HEK293T (cell line): ENCODE data around the gene CCDC187.

Experiments
- CTCF ChIA-PET: fragments of 350-600 bp; formaldehyde crosslinking; extraction: SDS; loops from one replicate; lab custom pipeline; 2021; ENCODE audit warnings: antibody characterized with exemption, inconsistent platforms; lab: Yijun Ruan, JAX
- POLR2A ChIA-PET: fragments of 350-600 bp; formaldehyde crosslinking; extraction: SDS; loops from one replicate; lab custom pipeline; 2020; ENCODE audit warnings: antibody characterized with exemption, inconsistent platforms; lab: Yijun Ruan, JAX
- DNase-seq: peaks from one replicate; pipeline ENCODE4 v3.0.0; 2012; ENCODE audit warnings: mixed read lengths; ENCODE audit errors: extremely low spot score
- ARNT ChIP-seq: fragments of 450-650 bp; IDR thresholded peaks from 2 replicates; pipeline ENCODE4 v1.6.1; 2017; ENCODE audit warnings: mild to moderate bottlenecking
- BHLHE40 ChIP-seq: fragments of 450-650 bp; IDR thresholded peaks from 2 replicates; pipeline ENCODE4 v1.6.1; 2016; ENCODE audit warnings: mild to moderate bottlenecking, moderate library complexity, borderline replicate concordance
- CTBP1 ChIP-seq: fragments of 450-650 bp; IDR thresholded peaks from 2 replicates; pipeline ENCODE4 v1.6.1; 2016; ENCODE audit warnings: borderline replicate concordance
- ELF4 ChIP-seq: fragments of 450-650 bp; IDR thresholded peaks from 2 replicates; pipeline ENCODE4 v1.6.1; 2017; ENCODE audit warnings: antibody characterized with exemption
- FOXA1 ChIP-seq: fragments of 450-650 bp; IDR thresholded peaks from 2 replicates; pipeline ENCODE4 v1.6.1; 2016; ENCODE audit warnings: mild to moderate bottlenecking
- FOXK2 ChIP-seq: fragments of 450-650 bp; IDR thresholded peaks from 2 replicates; pipeline ENCODE4 v1.6.1; 2016; ENCODE audit warnings: mild to moderate bottlenecking
- FOXM1 ChIP-seq: fragments of 450-650 bp; IDR thresholded peaks from 2 replicates; pipeline ENCODE4 v1.6.1; 2017; ENCODE audit warnings: mild to moderate bottlenecking, borderline replicate concordance
- HDGF ChIP-seq: fragments of 450-650 bp; IDR thresholded peaks from 2 replicates; pipeline ENCODE4 v1.6.1; 2017; ENCODE audit warnings: antibody characterized with exemption, borderline replicate concordance
- L3MBTL2 ChIP-seq: fragments of 450-650 bp; conservative IDR thresholded peaks from 2 replicates; pipeline ENCODE4 v1.6.1; 2016; ENCODE audit warnings: mild to moderate bottlenecking
- LEF1 ChIP-seq: fragments of 450-650 bp; IDR thresholded peaks from 2 replicates; pipeline ENCODE4 v1.6.1; 2017; ENCODE audit warnings: mild to moderate bottlenecking, borderline replicate concordance
- NFRKB ChIP-seq: fragments of 450-650 bp; IDR thresholded peaks from 2 replicates; pipeline ENCODE4 v1.6.1; 2016; ENCODE audit warnings: mild to moderate bottlenecking, moderate library complexity
- PKNOX1 ChIP-seq: fragments of 450-650 bp; IDR thresholded peaks from 2 replicates; pipeline ENCODE4 v1.6.1; 2016
- SP1 ChIP-seq: fragments of 450-650 bp; IDR thresholded peaks from 2 replicates; pipeline ENCODE4 v1.6.1; 2017
- SUZ12 ChIP-seq: fragments of 450-650 bp; IDR thresholded peaks from 2 replicates; pipeline ENCODE4 v1.6.1; 2016; ENCODE audit warnings: mild to moderate bottlenecking
- TARDBP ChIP-seq: fragments of 450-650 bp; IDR thresholded peaks from 2 replicates; pipeline ENCODE4 v1.6.1; 2016
- ZNF384 ChIP-seq: fragments of 450-650 bp; IDR thresholded peaks from 2 replicates; pipeline ENCODE4 v1.6.1; 2016

The CCDC187 gene

DNA sequence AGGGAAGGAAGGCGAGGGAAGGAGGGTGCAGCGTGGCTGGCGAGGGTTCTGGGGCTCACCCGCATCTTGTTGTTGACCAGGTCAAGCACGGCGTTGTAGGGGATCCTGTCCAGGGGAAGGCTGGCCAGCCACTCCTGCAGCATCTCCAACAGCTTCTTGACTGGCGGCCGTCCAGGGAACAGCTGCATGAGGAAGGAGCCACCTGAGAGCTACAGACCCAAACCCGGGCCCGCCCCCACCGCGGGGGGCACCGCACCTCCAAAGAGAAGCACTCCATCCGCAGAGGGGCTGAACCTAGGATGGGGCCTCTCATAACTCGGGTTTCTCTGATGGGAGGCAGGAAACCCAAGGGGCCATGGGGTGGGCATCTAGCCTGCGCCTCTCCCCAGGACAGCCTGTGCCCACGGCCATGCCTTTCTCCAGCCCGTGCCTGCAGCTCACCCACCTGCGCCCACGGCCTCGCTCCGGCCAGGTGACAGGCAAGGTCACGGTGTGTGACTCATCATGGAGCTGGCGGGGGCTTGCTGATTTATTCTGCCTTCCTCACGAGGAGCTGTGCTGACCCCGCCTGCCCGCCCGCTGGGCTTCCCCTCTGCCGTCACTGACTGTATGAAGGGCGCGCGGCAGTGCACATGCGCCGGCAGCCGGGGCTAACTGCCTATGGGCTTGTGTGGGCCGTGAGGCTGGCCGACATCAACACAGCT is 87.2 kb downstream of the CCDC187 start:
- ChIA-PET POLR2A (no interaction called here), CTCF (interaction anchor here (0.6 kb wide), 1 partner anchor 58 kb away, joined by 3 read pairs; no protein-coding TSS in a partner anchor)
- TF ChIP-seq ZNF384 (no peak), BHLHE40 (no peak), SUZ12 (no peak), LEF1 (no peak), SP1 (no peak), TARDBP (no peak), HDGF (no peak), ELF4 (no peak), L3MBTL2 (no peak), PKNOX1 (no peak), NFRKB (no peak), FOXK2 (no peak)
- DNase-seq = no peak

GRCh38 chr9:136213733-136214132 is 90.2 kb downstream of the CCDC187 start:
- CTCF ChIA-PET = no interaction called here
- no peak for DNase-seq
- TF ChIP-seq PKNOX1 = no peak
- no peak for TF ChIP-seq FOXK2
- no peak for TF ChIP-seq HDGF
- no peak for TF ChIP-seq SUZ12
- no peak for TF ChIP-seq ARNT
- no peak for TF ChIP-seq ELF4
- no peak for TF ChIP-seq SP1
- no peak for TF ChIP-seq L3MBTL2
- TF ChIP-seq ZNF384 = no peak
- no peak for TF ChIP-seq TARDBP
- no peak for TF ChIP-seq CTBP1
- TF ChIP-seq NFRKB = no peak
- POLR2A ChIA-PET = no interaction called here

DNA sequence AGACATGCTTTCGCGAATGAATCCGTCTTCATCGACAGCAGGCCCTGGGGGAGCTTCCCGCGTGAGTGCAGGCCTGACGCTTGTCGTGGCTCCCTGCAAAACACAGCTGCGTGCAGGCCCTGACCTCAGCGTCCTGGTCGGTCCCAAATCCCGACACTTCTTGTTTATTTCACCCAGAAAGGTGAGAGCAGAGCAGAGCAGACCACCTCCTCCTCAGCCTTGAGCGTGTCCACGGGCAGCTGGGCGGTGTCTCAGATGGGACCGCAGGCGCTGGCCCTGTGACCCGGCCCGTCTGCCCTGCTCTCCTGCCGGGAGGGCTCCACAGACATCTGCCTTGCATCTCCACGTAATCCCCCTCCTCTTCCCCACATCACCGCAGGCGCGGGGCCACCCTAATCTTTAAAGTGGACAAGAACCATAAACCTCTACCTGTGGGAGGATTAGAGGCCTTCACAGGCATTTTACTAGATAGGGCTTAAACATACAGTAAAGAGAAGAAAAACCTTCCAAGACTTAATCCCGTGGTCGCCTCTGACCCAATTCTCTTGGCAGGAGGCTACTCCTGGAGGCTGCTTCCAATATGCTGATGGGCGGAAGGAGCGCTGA is 91.4 kb downstream of the CCDC187 start:
- no peak for DNase-seq
- ChIA-PET POLR2A (no interaction called here), CTCF (no interaction called here)
- TF ChIP-seq SP1 = no peak
- no peak for TF ChIP-seq PKNOX1
- no peak for TF ChIP-seq SUZ12
- no peak for TF ChIP-seq ELF4
- TF ChIP-seq TARDBP = no peak
- no peak for TF ChIP-seq CTBP1
- TF ChIP-seq NFRKB = no peak
- TF ChIP-seq ZNF384 = no peak
- TF ChIP-seq FOXM1 = no peak
- no peak for TF ChIP-seq LEF1
- no peak for TF ChIP-seq HDGF
- TF ChIP-seq L3MBTL2 = no peak
- TF ChIP-seq BHLHE40 = no peak
- no peak for TF ChIP-seq ARNT
- no peak for TF ChIP-seq FOXK2
- no peak for TF ChIP-seq FOXA1

GRCh38 chr9:136211441-136212344 is 92.2 kb downstream of the CCDC187 start:
- DNase-seq = no peak
- POLR2A ChIA-PET = no interaction called here
- TF ChIP-seq FOXA1 (no peak), LEF1 (no peak), ELF4 (no peak), FOXK2 (no peak), FOXM1 (no peak), HDGF (no peak), L3MBTL2 (no peak), SUZ12 (no peak), TARDBP (no peak), ZNF384 (no peak), CTBP1 (no peak), ARNT (no peak), NFRKB (no peak), BHLHE40 (no peak), SP1 (no peak), PKNOX1 (no peak)
- CTCF ChIA-PET = no interaction called here

DNA sequence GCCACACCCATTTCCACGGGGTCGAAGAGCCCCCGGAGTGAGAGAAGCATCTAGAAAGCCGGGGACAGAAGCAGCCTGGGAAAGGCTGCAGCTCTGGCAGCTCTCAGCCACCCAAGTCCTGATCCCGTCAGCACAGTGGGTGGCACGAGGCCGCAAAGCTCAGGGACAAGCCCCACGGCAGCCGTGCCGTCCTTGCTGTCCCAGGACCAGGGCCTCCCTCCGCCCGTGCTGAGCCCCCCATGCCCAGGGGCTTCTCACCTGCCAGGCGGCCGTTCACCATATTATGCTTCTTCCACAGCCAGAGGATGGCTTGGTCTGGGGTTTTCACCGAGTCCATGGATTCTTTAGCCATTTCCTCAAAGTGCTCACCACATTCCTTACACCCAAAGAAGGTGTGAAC is 92.9 kb downstream of the CCDC187 start:
- POLR2A ChIA-PET = no interaction called here
- DNase-seq = no peak
- CTCF ChIA-PET = no interaction called here
- no peak for TF ChIP-seq SUZ12
